Measurements from ENCODE around the gene FRZB.

DNA sequence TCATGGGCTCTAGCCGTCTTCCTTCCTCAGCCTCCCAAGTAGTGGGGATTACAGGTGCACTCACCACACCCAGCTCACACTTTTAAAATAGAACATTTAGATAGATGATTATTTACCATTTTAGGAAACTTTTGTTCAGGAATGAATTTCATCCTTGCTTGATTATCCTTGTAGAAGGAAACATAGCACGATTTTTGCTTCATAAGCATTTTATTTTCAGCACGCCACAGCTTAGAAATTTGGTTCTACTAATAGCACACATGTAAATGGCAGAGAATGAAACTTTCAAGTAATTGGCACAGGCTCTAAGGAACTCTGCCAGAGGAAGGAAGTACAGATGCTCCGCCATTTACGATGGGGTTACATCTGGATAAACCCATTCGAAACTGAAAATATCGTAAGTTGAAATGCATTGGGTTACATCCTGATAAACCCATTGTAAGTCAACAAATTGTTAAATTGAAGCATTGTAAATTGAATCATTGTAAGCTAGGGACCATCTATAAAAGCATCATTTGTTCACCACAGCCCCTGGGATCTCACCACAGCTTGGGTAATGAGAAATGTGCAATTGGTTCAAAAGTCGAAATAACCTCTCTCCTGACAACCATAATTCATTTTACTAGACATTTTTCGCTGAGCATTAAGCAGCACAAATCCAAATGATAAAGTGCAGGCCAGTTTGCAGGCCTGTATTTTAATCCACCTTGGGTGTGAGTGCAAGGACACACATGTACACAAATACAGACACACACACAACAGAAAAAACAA, 33.2 kb downstream of the FRZB start:
- no peak for TF ChIP-seq TAF1 (IDR thresholded peaks at IDR 0.05; ENCODE audit: borderline replicate concordance, low read depth, low read length)
- TF ChIP-seq POLR2A (IDR thresholded peaks at IDR 0.05; ENCODE audit: low read depth, low read length), result no peak
- TF ChIP-seq POLR2AphosphoS5 (IDR thresholded peaks at IDR 0.05; ENCODE audit: low read depth, low read length), result no peak

Measured in GM12892 (cell line).